HG03103 (cell line): ENCODE data around the gene ATP6V1E1.

Source experiments
- ATAC-seq: cut with Tn5 transposase; IDR thresholded peaks from one replicate; pipeline ENCODE4 v1.9.1; 2021; ENCODE audit warnings: low read depth; ENCODE audit not compliant: unreplicated experiment

The ATP6V1E1 gene

DNA sequence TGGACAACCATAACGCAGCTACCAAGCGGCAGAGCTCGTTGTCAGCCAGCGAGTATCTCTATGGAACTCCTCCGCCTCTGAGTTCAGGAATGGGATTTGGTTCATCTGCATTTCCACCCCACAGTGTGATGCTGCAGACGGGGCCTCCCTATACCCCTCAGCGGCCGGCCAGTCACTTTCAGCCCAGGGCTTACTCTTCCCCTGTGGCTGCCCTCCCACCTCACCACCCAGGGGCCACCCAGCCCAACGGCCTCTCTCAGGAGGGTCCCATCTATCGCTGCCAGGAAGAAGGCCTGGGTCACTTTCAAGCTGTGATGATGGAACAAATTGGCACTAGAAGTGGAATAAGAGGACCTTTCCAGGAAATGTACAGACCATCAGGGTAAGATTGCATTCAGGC lies 79.4 kb downstream of the ATP6V1E1 start:
- no peak for ATAC-seq

GRCh38 chr22:17548756-17549035 lies 79.9 kb downstream of the ATP6V1E1 start:
- ATAC-seq = no peak

- no peak for ATAC-seq
Observed at GRCh38 chr22:17548010-17548755, 80.4 kb downstream of the ATP6V1E1 start.

DNA sequence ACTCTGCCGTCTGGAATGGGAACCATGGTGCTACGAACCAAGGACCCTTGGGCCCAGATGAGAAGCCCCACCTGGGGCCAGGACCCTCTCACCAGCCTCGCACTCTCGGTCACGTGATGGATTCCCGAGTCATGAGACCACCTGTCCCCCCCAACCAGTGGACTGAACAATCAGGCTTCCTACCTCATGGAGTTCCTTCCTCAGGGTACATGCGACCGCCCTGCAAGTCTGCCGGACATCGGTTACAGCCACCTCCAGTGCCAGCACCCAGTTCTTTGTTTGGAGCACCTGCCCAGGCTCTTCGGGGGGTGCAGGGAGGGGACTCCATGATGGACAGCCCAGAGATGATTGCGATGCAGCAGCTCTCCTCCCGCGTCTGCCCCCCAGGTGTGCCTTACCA lies 86.1 kb downstream of the ATP6V1E1 start:
- no peak for ATAC-seq
